Measurements from ENCODE around the gene P2RY4.

P2RY4 gene

GRCh38 chrX:70268034-70268433 is 8.0 kb upstream of the P2RY4 start, which contains the start of gene ARR3:
ARR3 (plus strand) TSS chrX:70268334; CDS start chrX:70269386, 1,052 bp downstream.
- Histone ChIP-seq H3K4me1 (ENCODE audit: control insufficient read depth, insufficient read depth, low read length, unreplicated experiment) (no peaks in the 10 kb centered on the region), H3K4me3 (ENCODE audit: low read depth, low read length) (no peak within 1 kb of the TSS), H3K79me2 (ENCODE audit: control insufficient read depth, insufficient read depth, low read length, unreplicated experiment) (no peaks in the 10 kb centered on the region), H2AFZ (ENCODE audit: low read length, unreplicated experiment) (no peak within 1 kb of the TSS), H3K27me3 (ENCODE audit: insufficient read depth, low read length) (no peaks in the 10 kb centered on the region), H3K36me3 (ENCODE audit: insufficient read depth, low read length) (no peaks in the 10 kb centered on the region), H3K27ac (ENCODE audit: low read depth, low read length) (no peak within 1 kb of the TSS)

- no peaks in the 10 kb centered on the region for H3K79me2 ChIP-seq (ENCODE audit: control insufficient read depth, insufficient read depth, low read length, unreplicated experiment)
- no peaks in the 10 kb centered on the region for H3K4me1 ChIP-seq (ENCODE audit: control insufficient read depth, insufficient read depth, low read length, unreplicated experiment)
- H2AFZ ChIP-seq (ENCODE audit: low read length, unreplicated experiment): no peak overlapping the region
- no peak overlapping the region for H3K4me3 ChIP-seq (ENCODE audit: low read depth, low read length)
- no peaks in the 10 kb centered on the region for H3K36me3 ChIP-seq (ENCODE audit: insufficient read depth, low read length)
- H3K27ac ChIP-seq (ENCODE audit: low read depth, low read length): no peak overlapping the region
- no peaks in the 10 kb centered on the region for H3K27me3 ChIP-seq (ENCODE audit: insufficient read depth, low read length)
These were observed 4.8 kb upstream of the P2RY4 start for GRCh38 chrX:70264784-70265183.

- Histone ChIP-seq H2AFZ (ENCODE audit: low read length, unreplicated experiment) (no peak overlapping the region), H3K4me1 (ENCODE audit: control insufficient read depth, insufficient read depth, low read length, unreplicated experiment) (no peaks in the 10 kb centered on the region), H3K4me3 (ENCODE audit: low read depth, low read length) (no peak overlapping the region), H3K79me2 (ENCODE audit: control insufficient read depth, insufficient read depth, low read length, unreplicated experiment) (no peaks in the 10 kb centered on the region), H3K36me3 (ENCODE audit: insufficient read depth, low read length) (no peaks in the 10 kb centered on the region), H3K27ac (ENCODE audit: low read depth, low read length) (no peak overlapping the region), H3K27me3 (ENCODE audit: insufficient read depth, low read length) (no peaks in the 10 kb centered on the region)
These were observed 3.1 kb upstream of the P2RY4 start for GRCh38 chrX:70262952-70263567.

- no peaks in the 10 kb centered on the region for H3K27me3 ChIP-seq (ENCODE audit: insufficient read depth, low read length)
These were observed 2.3 kb downstream of the P2RY4 start for GRCh38 chrX:70257423-70258288.

GRCh38 chrX:70255452-70255851 is 4.6 kb downstream of the P2RY4 start:
- Histone ChIP-seq H3K79me2 (ENCODE audit: control insufficient read depth, insufficient read depth, low read length, unreplicated experiment) (no peaks in the 10 kb centered on the region), H3K4me1 (ENCODE audit: control insufficient read depth, insufficient read depth, low read length, unreplicated experiment) (peaks cover 4% of the 10 kb centered on the region), H2AFZ (ENCODE audit: low read length, unreplicated experiment) (no peak overlapping the region)

More at GRCh38 chrX:70257423-70258288, 2.3 kb downstream of the P2RY4 start:
- H3K4me3 ChIP-seq (ENCODE audit: low read depth, low read length): no peak overlapping the region
- H3K27ac ChIP-seq (ENCODE audit: low read depth, low read length): no peak overlapping the region
- peaks cover 4% of the 10 kb centered on the region for H3K4me1 ChIP-seq (ENCODE audit: control insufficient read depth, insufficient read depth, low read length, unreplicated experiment)
- H3K36me3 ChIP-seq (ENCODE audit: insufficient read depth, low read length): no peaks in the 10 kb centered on the region
- H3K79me2 ChIP-seq (ENCODE audit: control insufficient read depth, insufficient read depth, low read length, unreplicated experiment): no peaks in the 10 kb centered on the region
- no peak overlapping the region for H2AFZ ChIP-seq (ENCODE audit: low read length, unreplicated experiment)

GRCh38 chrX:70254909-70255308 is 5.1 kb downstream of the P2RY4 start:
- Histone ChIP-seq H3K4me1 (ENCODE audit: control insufficient read depth, insufficient read depth, low read length, unreplicated experiment) (peaks cover 4% of the 10 kb centered on the region), H3K27ac (ENCODE audit: low read depth, low read length) (no peak overlapping the region), H3K79me2 (ENCODE audit: control insufficient read depth, insufficient read depth, low read length, unreplicated experiment) (no peaks in the 10 kb centered on the region), H3K27me3 (ENCODE audit: insufficient read depth, low read length) (no peaks in the 10 kb centered on the region), H2AFZ (ENCODE audit: low read length, unreplicated experiment) (no peak overlapping the region), H3K36me3 (ENCODE audit: insufficient read depth, low read length) (no peaks in the 10 kb centered on the region), H3K4me3 (ENCODE audit: low read depth, low read length) (no peak overlapping the region)

More at GRCh38 chrX:70255452-70255851, 4.6 kb downstream of the P2RY4 start:
- Histone ChIP-seq H3K27ac (ENCODE audit: low read depth, low read length) (no peak overlapping the region), H3K27me3 (ENCODE audit: insufficient read depth, low read length) (no peaks in the 10 kb centered on the region), H3K4me3 (ENCODE audit: low read depth, low read length) (no peak overlapping the region), H3K36me3 (ENCODE audit: insufficient read depth, low read length) (no peaks in the 10 kb centered on the region)

- H3K36me3 ChIP-seq (ENCODE audit: insufficient read depth, low read length): no peaks in the 10 kb centered on the region
- no peak overlapping the region for H3K4me3 ChIP-seq (ENCODE audit: low read depth, low read length)
- no peaks in the 10 kb centered on the region for H3K27me3 ChIP-seq (ENCODE audit: insufficient read depth, low read length)
- H3K27ac ChIP-seq (ENCODE audit: low read depth, low read length): no peak overlapping the region
- peaks cover 4% of the 10 kb centered on the region for H3K4me1 ChIP-seq (ENCODE audit: control insufficient read depth, insufficient read depth, low read length, unreplicated experiment)
- no peak overlapping the region for H2AFZ ChIP-seq (ENCODE audit: low read length, unreplicated experiment)
- H3K79me2 ChIP-seq (ENCODE audit: control insufficient read depth, insufficient read depth, low read length, unreplicated experiment): no peaks in the 10 kb centered on the region
These were observed 6.0 kb downstream of the P2RY4 start for GRCh38 chrX:70254063-70254400.

- Histone ChIP-seq H3K4me3 (ENCODE audit: low read depth, low read length) (no peak overlapping the region), H3K27ac (ENCODE audit: low read depth, low read length) (no peak overlapping the region), H2AFZ (ENCODE audit: low read length, unreplicated experiment) (no peak overlapping the region), H3K27me3 (ENCODE audit: insufficient read depth, low read length) (no peaks in the 10 kb centered on the region), H3K36me3 (ENCODE audit: insufficient read depth, low read length) (no peaks in the 10 kb centered on the region), H3K79me2 (ENCODE audit: control insufficient read depth, insufficient read depth, low read length, unreplicated experiment) (no peaks in the 10 kb centered on the region), H3K4me1 (ENCODE audit: control insufficient read depth, insufficient read depth, low read length, unreplicated experiment) (peaks cover 4% of the 10 kb centered on the region)
These were observed 6.5 kb downstream of the P2RY4 start for GRCh38 chrX:70253377-70254062.

GRCh38 chrX:70252491-70252890 is 7.5 kb downstream of the P2RY4 start:
- Histone ChIP-seq H3K4me1 (ENCODE audit: control insufficient read depth, insufficient read depth, low read length, unreplicated experiment) (peaks cover 4% of the 10 kb centered on the region), H3K27me3 (ENCODE audit: insufficient read depth, low read length) (no peaks in the 10 kb centered on the region), H3K79me2 (ENCODE audit: control insufficient read depth, insufficient read depth, low read length, unreplicated experiment) (no peaks in the 10 kb centered on the region), H3K27ac (ENCODE audit: low read depth, low read length) (no peak overlapping the region), H3K4me3 (ENCODE audit: low read depth, low read length) (no peak overlapping the region), H3K36me3 (ENCODE audit: insufficient read depth, low read length) (no peaks in the 10 kb centered on the region), H2AFZ (ENCODE audit: low read length, unreplicated experiment) (no peak overlapping the region)

- no peaks in the 10 kb centered on the region for H3K4me1 ChIP-seq (ENCODE audit: control insufficient read depth, insufficient read depth, low read length, unreplicated experiment)
- H3K36me3 ChIP-seq (ENCODE audit: insufficient read depth, low read length): no peaks in the 10 kb centered on the region
- H3K27ac ChIP-seq (ENCODE audit: low read depth, low read length): no peak overlapping the region
- no peaks in the 10 kb centered on the region for H3K27me3 ChIP-seq (ENCODE audit: insufficient read depth, low read length)
- no peak overlapping the region for H3K4me3 ChIP-seq (ENCODE audit: low read depth, low read length)
- H2AFZ ChIP-seq (ENCODE audit: low read length, unreplicated experiment): no peak overlapping the region
- no peaks in the 10 kb centered on the region for H3K79me2 ChIP-seq (ENCODE audit: control insufficient read depth, insufficient read depth, low read length, unreplicated experiment)
These were observed 12.8 kb downstream of the P2RY4 start for GRCh38 chrX:70247252-70247651.
